SK-N-MC (cell line): ENCODE results near the gene GAS2.

Source experiments
- DNase-seq: peaks from one replicate; pipeline ENCODE4 v3.0.0-alpha.2; 2011; ENCODE audit warnings: low read depth, low spot score
- H3K27ac ChIP-seq: fragments of 200-600 bp; sonication (generic); 2 replicates; pipeline ENCODE4 v1.5.1; 2016; ENCODE audit warnings: mixed run types
- H3K36me3 ChIP-seq: fragments of 200-600 bp; sonication (generic); 2 replicates; pipeline ENCODE4 v1.6.1; 2017; ENCODE audit warnings: antibody characterized with exemption, low read length, mixed read lengths; ENCODE audit not compliant: insufficient read depth
- H3K4me3 ChIP-seq: fragments of 200-600 bp; sonication (generic); 2 replicates; pipeline ENCODE4 v1.5.1; 2016
- H3K9ac ChIP-seq: fragments of 200-600 bp; sonication (generic); 2 replicates; pipeline ENCODE4 v1.8.0; 2017; ENCODE audit warnings: mixed run types, mixed read lengths; ENCODE audit not compliant: insufficient read length
- H3K9me3 ChIP-seq: fragments of 200-600 bp; sonication (generic); 2 replicates; pipeline ENCODE4 v1.6.1; 2017; ENCODE audit warnings: low read depth, mild to moderate bottlenecking, antibody characterized with exemption, low read length, moderate library complexity, mixed read lengths
- EZH2 ChIP-seq: fragments of 200-600 bp; sonication (generic); IDR thresholded peaks from one replicate; pipeline ENCODE4 v1.6.1; 2017; ENCODE audit warnings: antibody characterized with exemption
- FOXP2 ChIP-seq: optimal IDR thresholded peaks from 2 replicates; pipeline ENCODE3; 2011; ENCODE audit warnings: mild to moderate bottlenecking, moderate library complexity; ENCODE audit not compliant: insufficient read depth; ENCODE audit errors: extremely low read length, control extremely low read depth
- POLR2AphosphoS5 ChIP-seq: IDR thresholded peaks from 2 replicates; pipeline ENCODE4 v1.6.1; 2012; ENCODE audit warnings: mild to moderate bottlenecking, low read depth, low read length, borderline replicate concordance

Gene GAS2

DNA sequence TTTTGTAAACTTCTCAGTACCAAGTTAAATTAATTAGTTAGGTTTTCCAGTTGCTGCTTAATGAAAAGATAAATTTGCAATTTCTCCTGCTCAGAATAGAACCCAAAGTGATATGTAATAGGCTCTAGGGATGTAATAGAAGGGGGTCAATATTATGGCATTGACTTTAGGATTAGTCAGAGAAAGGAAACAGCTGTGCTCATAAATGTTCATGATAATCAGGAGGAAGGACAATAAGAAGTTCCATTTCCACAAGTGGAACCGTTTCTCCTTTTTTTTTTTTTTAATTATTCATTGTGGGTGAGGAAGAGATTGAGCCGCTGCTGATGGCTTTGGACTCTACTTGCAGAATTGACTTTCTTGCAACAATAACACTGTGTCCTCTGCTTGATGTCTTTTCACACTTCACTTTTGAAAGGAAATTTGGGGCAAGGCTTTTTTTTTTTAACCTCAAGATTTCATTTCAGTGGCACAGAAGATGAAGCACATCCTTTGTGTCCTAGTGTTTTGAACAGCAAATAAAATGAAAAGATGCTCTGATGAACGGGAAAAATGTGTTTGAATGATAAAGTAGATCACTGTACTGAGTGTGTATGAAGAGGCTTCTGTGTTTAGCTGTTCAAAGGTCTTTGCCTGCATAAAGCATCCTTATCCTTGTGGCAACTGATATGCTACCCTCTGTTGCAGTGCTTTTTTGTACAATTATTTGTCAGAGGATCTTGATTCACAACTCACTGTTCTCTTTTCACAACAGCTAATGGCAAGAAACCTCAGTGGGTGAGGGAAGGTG, 62.4 kb downstream of the GAS2 start:
- H3K4me3 ChIP-seq = no peak overlapping the region
- TF ChIP-seq POLR2AphosphoS5 (no peak), FOXP2 (no peak), EZH2 (no peak)
- H3K27ac ChIP-seq = no peak overlapping the region
- no peak for DNase-seq
- no peaks in the 10 kb centered on the region for H3K9me3 ChIP-seq
- no peak overlapping the region for H3K9ac ChIP-seq
- H3K36me3 ChIP-seq = no peaks in the 10 kb centered on the region

DNA sequence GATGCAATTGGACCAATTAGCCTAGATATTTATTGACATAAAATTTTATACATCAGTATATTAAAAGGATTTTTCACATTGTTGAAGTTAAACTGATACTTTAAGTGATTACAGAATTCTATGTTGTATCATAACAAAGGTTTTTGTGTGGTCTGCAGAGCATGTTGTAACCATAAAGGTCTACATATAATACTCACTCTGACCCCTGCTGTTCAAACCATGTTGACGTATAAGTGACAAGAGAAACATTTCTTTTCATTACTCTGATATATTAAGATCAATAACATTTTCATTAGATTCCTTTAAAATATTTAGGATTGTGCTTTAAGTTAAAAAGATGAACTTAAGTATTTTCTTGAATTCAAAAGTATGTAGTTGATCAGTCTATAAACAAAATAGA, 63.9 kb downstream of the GAS2 start:
- no peak overlapping the region for H3K4me3 ChIP-seq
- no peak overlapping the region for H3K27ac ChIP-seq
- no peaks in the 10 kb centered on the region for H3K9me3 ChIP-seq
- TF ChIP-seq FOXP2 (no peak), POLR2AphosphoS5 (no peak), EZH2 (no peak)
- DNase-seq = no peak
- no peaks in the 10 kb centered on the region for H3K36me3 ChIP-seq
- H3K9ac ChIP-seq = no peak overlapping the region

- H3K36me3 ChIP-seq = no peaks in the 10 kb centered on the region
- no peaks in the 10 kb centered on the region for H3K9me3 ChIP-seq
- no peak overlapping the region for H3K27ac ChIP-seq
- H3K4me3 ChIP-seq = no peak overlapping the region
- TF ChIP-seq EZH2 (no peak), POLR2AphosphoS5 (no peak), FOXP2 (no peak)
- H3K9ac ChIP-seq = no peak overlapping the region
- DNase-seq = no peak
Measured at GRCh38 chr11:22732588-22732987, 66.2 kb downstream of the GAS2 start.

- H3K9me3 ChIP-seq = no peaks in the 10 kb centered on the region
- no peak overlapping the region for H3K4me3 ChIP-seq
- no peak for DNase-seq
- H3K27ac ChIP-seq = no peak overlapping the region
- TF ChIP-seq FOXP2 (no peak), POLR2AphosphoS5 (no peak), EZH2 (no peak)
- no peaks in the 10 kb centered on the region for H3K36me3 ChIP-seq
- H3K9ac ChIP-seq = no peak overlapping the region
Measured at GRCh38 chr11:22733475-22734248, 67.3 kb downstream of the GAS2 start.

GRCh38 chr11:22734628-22735345, 68.4 kb downstream of the GAS2 start:
- no peak overlapping the region for H3K4me3 ChIP-seq
- H3K36me3 ChIP-seq = no peaks in the 10 kb centered on the region
- H3K9ac ChIP-seq = no peak overlapping the region
- TF ChIP-seq POLR2AphosphoS5 (no peak), EZH2 (no peak), FOXP2 (no peak)
- H3K9me3 ChIP-seq = no peaks in the 10 kb centered on the region
- no peak for DNase-seq
- H3K27ac ChIP-seq = no peak overlapping the region

- Histone ChIP-seq H3K36me3 (no peaks in the 10 kb centered on the region), H3K9ac (no peak overlapping the region), H3K4me3 (no peak overlapping the region), H3K9me3 (no peaks in the 10 kb centered on the region), H3K27ac (no peak overlapping the region)
- TF ChIP-seq FOXP2 (no peak), EZH2 (no peak), POLR2AphosphoS5 (no peak)
- no peak for DNase-seq
Measured at GRCh38 chr11:22742157-22742613, 75.8 kb downstream of the GAS2 start.

DNA sequence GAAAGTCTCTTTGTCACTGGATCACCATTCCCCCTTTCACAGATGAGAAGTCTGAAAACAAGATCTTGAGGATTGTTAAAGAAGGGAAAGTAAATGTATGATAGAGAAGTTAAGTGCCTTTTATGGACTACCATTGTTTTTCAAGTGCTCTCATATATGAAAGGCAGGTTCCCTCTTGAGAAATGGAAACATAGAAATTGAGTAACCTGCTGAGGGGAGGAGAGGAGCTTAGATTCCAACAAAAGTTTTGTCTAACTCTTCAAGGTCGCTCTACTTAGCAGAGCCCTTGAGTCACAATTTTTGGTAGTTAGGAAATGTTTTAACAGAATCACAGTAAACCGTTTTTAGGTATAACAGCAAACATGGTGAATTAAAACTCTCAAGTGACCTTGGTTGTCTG, 83.1 kb downstream of the GAS2 start:
- Histone ChIP-seq H3K9ac (no peak overlapping the region), H3K4me3 (no peak overlapping the region), H3K27ac (no peak overlapping the region), H3K36me3 (no peaks in the 10 kb centered on the region), H3K9me3 (no peaks in the 10 kb centered on the region)
- TF ChIP-seq POLR2AphosphoS5 (no peak), FOXP2 (no peak), EZH2 (no peak)
- DNase-seq = no peak

DNA sequence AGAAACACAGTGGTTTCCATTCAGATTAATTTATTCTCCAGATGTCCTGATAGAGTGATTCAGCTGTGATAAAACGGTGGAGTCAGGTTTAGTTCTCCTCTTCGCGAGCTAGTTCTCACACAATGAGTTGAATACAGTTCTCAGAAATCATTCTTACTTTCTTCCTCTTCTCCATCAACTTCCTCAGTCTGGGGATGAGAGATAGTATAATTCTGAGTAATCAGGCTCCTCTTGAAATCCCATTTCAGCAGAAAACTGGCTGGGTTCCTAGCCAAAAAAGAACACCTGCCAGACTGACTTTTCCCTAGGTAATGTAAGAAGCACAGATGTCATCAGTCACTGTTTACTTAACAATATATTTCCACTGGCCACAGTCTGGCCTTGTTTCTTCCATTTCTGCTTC, 86.5 kb downstream of the GAS2 start:
- TF ChIP-seq EZH2 (no peak), FOXP2 (no peak), POLR2AphosphoS5 (no peak)
- no peak overlapping the region for H3K9ac ChIP-seq
- DNase-seq = no peak
- no peak overlapping the region for H3K27ac ChIP-seq
- H3K4me3 ChIP-seq = no peak overlapping the region
- no peaks in the 10 kb centered on the region for H3K9me3 ChIP-seq
- no peaks in the 10 kb centered on the region for H3K36me3 ChIP-seq
